Measurements from ENCODE around the gene CAMTA1. TPM values are rescaled to one million over a fixed set of nuclear protein-coding genes. Genes with fewer than 3 reads are reported as not detected.

The CAMTA1 gene
- total RNA-seq, 1 experiment from 2014 or later, result 50.3 TPM

- CTCF ChIA-PET, result no interaction called here
- Mint-ChIP-seq H3K4me3 (ENCODE audit: low read depth, unreplicated experiment) (no peak overlapping the region), H3K4me1 (ENCODE audit: low read depth, unreplicated experiment) (no peaks in the 10 kb centered on the region), H3K9me3 (ENCODE audit: low read depth, unreplicated experiment) (no peaks in the 10 kb centered on the region), H3K27ac (ENCODE audit: unreplicated experiment) (no peak overlapping the region), H3K27me3 (ENCODE audit: unreplicated experiment) (peaks cover 75% of the 10 kb centered on the region), H3K36me3 (ENCODE audit: insufficient read depth, unreplicated experiment) (no peaks in the 10 kb centered on the region)
- BruUV-seq (replicated peaks), result no TSS peak
- intact Hi-C loops (cut with micrococcal nuclease; ENCODE audit: unreplicated experiment), result no loop called here
- no peak for TF ChIP-seq CTCF (IDR thresholded peaks at IDR 0.05; ENCODE audit: unreplicated experiment)
- no peak for DNase-seq
Measured at GRCh38 chr1:7198664-7199063, 413.4 kb downstream of the CAMTA1 start.

DNA sequence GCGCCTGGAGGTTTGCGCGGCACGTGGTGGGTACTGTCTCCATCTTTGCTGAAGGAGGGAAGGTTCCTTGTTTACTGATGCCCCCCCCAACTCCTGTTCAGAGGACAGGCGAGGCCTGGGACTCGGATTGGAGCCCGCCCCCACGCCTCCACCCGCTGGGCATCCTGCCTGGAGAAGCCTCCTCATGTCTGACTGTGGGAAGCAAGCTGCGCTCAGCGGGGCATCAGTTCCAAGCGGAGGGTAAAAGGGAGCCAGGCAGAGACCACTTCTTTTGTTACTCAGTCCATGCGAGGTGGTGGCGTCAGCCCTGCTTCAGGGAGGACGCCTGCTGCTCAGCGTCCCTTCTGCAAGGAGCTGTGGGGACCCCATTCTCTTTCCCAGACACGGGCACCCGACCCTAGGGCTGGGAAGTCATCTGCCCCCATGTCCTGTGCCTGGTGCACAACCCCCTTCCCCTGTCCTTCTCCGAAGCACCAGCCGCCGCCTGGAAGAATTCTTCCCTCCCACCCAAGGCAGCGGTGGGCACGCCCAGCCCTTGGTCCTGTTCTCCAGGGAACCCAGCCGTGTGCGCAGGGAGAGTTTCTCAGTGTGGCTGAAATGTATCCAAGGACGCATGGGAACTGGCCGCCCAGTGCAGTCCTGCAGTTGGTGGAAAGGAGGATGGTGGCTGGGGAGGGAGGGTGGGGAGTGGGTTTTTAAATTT is 414.0 kb downstream of the CAMTA1 start:
- CTCF ChIA-PET, result no interaction called here

GRCh38 chr1:7207875-7208646 is 422.8 kb downstream of the CAMTA1 start:
- Mint-ChIP-seq H3K27me3 (ENCODE audit: unreplicated experiment) (peaks cover 48% of the 10 kb centered on the region), H3K27ac (ENCODE audit: unreplicated experiment) (no peak overlapping the region), H3K36me3 (ENCODE audit: insufficient read depth, unreplicated experiment) (no peaks in the 10 kb centered on the region), H3K4me1 (ENCODE audit: low read depth, unreplicated experiment) (peaks cover 7% of the 10 kb centered on the region), H3K4me3 (ENCODE audit: low read depth, unreplicated experiment) (no peak overlapping the region), H3K9me3 (ENCODE audit: low read depth, unreplicated experiment) (peaks cover 2% of the 10 kb centered on the region)
- BruUV-seq (replicated peaks), result no TSS peak
- CTCF ChIA-PET, result interaction anchor here (0.6 to 3.0 kb wide), 4 partner anchors 138 to 464 kb away, joined by 3 to 36 read pairs (median 4); no protein-coding TSS in a partner anchor
- peak; percentile 64 for TF ChIP-seq CTCF (IDR thresholded peaks at IDR 0.05; ENCODE audit: unreplicated experiment)
- intact Hi-C loops (cut with micrococcal nuclease; ENCODE audit: unreplicated experiment), result loop anchor here (2.0 kb wide), 2 partner anchors 165 to 413 kb away; no protein-coding TSS in a partner anchor
- peak; percentile 73 for DNase-seq

More for the DNA sequence above, 414.0 kb downstream of the CAMTA1 start:
- DNase-seq, result no peak
- Mint-ChIP-seq H3K36me3 (ENCODE audit: insufficient read depth, unreplicated experiment) (no peaks in the 10 kb centered on the region), H3K4me3 (ENCODE audit: low read depth, unreplicated experiment) (no peak overlapping the region), H3K4me1 (ENCODE audit: low read depth, unreplicated experiment) (no peaks in the 10 kb centered on the region), H3K27me3 (ENCODE audit: unreplicated experiment) (peaks cover 70% of the 10 kb centered on the region), H3K27ac (ENCODE audit: unreplicated experiment) (no peak overlapping the region), H3K9me3 (ENCODE audit: low read depth, unreplicated experiment) (peaks cover 2% of the 10 kb centered on the region)
- intact Hi-C loops (cut with micrococcal nuclease; ENCODE audit: unreplicated experiment), result no loop called here
- TF ChIP-seq CTCF (IDR thresholded peaks at IDR 0.05; ENCODE audit: unreplicated experiment), result no peak
- no TSS peak for BruUV-seq (replicated peaks)

DNA sequence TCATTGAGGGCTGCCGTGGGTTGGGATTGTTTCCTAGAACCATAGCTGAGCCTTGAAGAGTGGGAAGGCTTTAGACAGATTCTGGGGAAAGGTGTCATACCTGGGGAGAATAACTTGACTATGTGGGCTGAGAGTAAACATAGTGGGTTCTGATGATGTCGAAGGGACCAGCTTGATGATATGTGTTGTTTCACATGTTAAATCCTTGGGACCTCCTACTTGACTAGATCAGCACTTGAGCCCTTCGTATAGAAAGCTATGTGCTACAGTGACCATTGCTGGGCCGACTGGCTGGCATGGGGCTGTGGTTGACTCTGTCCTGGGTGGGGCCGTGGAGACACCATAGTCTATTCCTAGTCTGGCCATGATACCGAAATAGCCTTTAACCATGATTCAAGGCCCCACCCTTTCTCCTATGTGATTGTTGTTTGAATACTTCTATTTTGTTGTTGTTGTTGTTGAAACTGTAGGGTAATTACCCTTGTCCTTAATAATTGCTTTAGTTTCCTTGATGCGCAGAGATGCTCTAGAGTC is 423.5 kb downstream of the CAMTA1 start:
- no peak overlapping the region for H3K27ac Mint-ChIP-seq (ENCODE audit: unreplicated experiment)
- DNase-seq, result no peak
- H3K4me3 Mint-ChIP-seq (ENCODE audit: low read depth, unreplicated experiment), result no peak overlapping the region
- H3K9me3 Mint-ChIP-seq (ENCODE audit: low read depth, unreplicated experiment), result peaks cover 2% of the 10 kb centered on the region
- CTCF ChIA-PET, result interaction anchor here (1.1 to 3.0 kb wide), 3 partner anchors 138 to 211 kb away, joined by 3 to 36 read pairs (median 4); no protein-coding TSS in a partner anchor
- peaks cover 48% of the 10 kb centered on the region for H3K27me3 Mint-ChIP-seq (ENCODE audit: unreplicated experiment)
- no peak for TF ChIP-seq CTCF (IDR thresholded peaks at IDR 0.05; ENCODE audit: unreplicated experiment)
- H3K4me1 Mint-ChIP-seq (ENCODE audit: low read depth, unreplicated experiment), result peaks cover 7% of the 10 kb centered on the region
- intact Hi-C loops (cut with micrococcal nuclease; ENCODE audit: unreplicated experiment), result loop anchor here (2.0 kb wide), 2 partner anchors 166 to 414 kb away; no protein-coding TSS in a partner anchor
- H3K36me3 Mint-ChIP-seq (ENCODE audit: insufficient read depth, unreplicated experiment), result no peaks in the 10 kb centered on the region
- no TSS peak for BruUV-seq (replicated peaks)
